Stimulated activated naive CD4-positive, alpha-beta T cell treated with Interleukin-2 at 50 U/mL for 16 hours (primary cell): Measurements from ENCODE around the gene CDR2L.
"Not testable (repeated sequence)": the region's sequence is repeated elsewhere in the genome, so short reads cannot be mapped to it uniquely, and the experiment has no call there.

Source experiments
- DNase-seq: peaks from one replicate; lab custom pipeline; 2025; lab: John Stamatoyannopoulos, UW

CDR2L gene

GRCh38 chr17:74981979-74982662 lies 5.3 kb upstream of the CDR2L start:
- DNase-seq: peak; percentile 76

GRCh38 chr17:74982663-74983313 lies 4.6 kb upstream of the CDR2L start:
- not testable (repeated sequence) for DNase-seq

GRCh38 chr17:74986206-74986576 lies 1.2 kb upstream of the CDR2L start:
- no peak for DNase-seq

- peak; percentile 9 for DNase-seq
These were observed 678 bp downstream of the CDR2L start for GRCh38 chr17:74987909-74988711.

GRCh38 chr17:74990581-74991105 lies 3.2 kb downstream of the CDR2L start:
- DNase-seq: no peak

GRCh38 chr17:74992223-74992622 lies 4.8 kb downstream of the CDR2L start:
- no peak for DNase-seq

- no peak for DNase-seq
These were observed 7.0 kb downstream of the CDR2L start for GRCh38 chr17:74994440-74994839.

- no peak for DNase-seq
These were observed 8.4 kb downstream of the CDR2L start for GRCh38 chr17:74995847-74996246.

- no peak for DNase-seq
These were observed 11.4 kb downstream of the CDR2L start for GRCh38 chr17:74998783-74999182.

- DNase-seq: no peak
These were observed 12.1 kb downstream of the CDR2L start for GRCh38 chr17:74999523-74999922.

GRCh38 chr17:75001915-75002843 lies 14.7 kb downstream of the CDR2L start:
- no peak for DNase-seq

- no peak for DNase-seq
These were observed 15.9 kb downstream of the CDR2L start for GRCh38 chr17:75003070-75003956.

- no peak for DNase-seq
These were observed 16.5 kb downstream of the CDR2L start for GRCh38 chr17:75003957-75004355.

- DNase-seq: no peak
These were observed 16.9 kb downstream of the CDR2L start for GRCh38 chr17:75004371-75004770.

GRCh38 chr17:75005291-75005690 lies 17.9 kb downstream of the CDR2L start:
- no peak for DNase-seq

- DNase-seq: not testable (repeated sequence)
These were observed 18.7 kb downstream of the CDR2L start for GRCh38 chr17:75006084-75006483.

GRCh38 chr17:75006653-75007052 lies 19.2 kb downstream of the CDR2L start:
- no peak for DNase-seq

- no peak for DNase-seq
These were observed 20.9 kb downstream of the CDR2L start for GRCh38 chr17:75008373-75008772.

- DNase-seq: no peak
These were observed 21.8 kb downstream of the CDR2L start for GRCh38 chr17:75009139-75009724.

- no peak for DNase-seq
These were observed 23.4 kb downstream of the CDR2L start for GRCh38 chr17:75010683-75011400.
